HG03025 (cell line): ENCODE measurements around the gene GCN1.

Experiments
- ATAC-seq: cut with Tn5 transposase; IDR thresholded peaks from one replicate; pipeline ENCODE4 v1.9.1; 2021; ENCODE audit warnings: mild to moderate bottlenecking, moderate library complexity; ENCODE audit not compliant: unreplicated experiment, low FRiP score

GCN1 gene

DNA sequence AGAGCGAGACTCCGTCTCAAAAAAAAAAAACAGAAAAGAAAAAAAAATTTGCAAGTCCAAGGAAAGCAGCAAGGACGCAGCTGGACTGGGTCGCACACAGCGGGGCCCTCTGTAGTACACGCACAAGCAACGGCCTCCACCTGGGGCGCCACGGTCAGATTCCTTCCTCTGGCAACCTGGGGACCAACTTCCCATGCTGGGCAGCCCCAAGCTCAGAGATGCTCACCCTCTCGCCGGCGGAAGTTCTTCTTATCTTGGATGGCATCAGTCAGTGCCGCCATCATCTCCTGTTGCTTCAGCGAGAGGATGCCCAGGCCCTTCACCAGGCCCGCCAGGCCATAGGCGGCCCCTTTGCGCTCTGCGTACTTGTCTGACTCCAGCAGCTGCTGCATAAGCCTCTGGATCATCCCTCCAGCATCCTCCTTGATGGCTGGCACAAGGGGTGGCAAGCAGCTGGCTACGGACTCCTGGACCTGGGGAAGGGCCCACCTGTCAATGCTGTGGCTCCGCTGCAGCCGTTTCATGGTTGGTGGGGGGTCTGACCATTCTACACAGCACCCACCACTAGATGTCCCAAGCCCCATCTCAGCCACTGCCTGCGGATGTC lies 43.5 kb downstream of the GCN1 start:
- no peak for ATAC-seq

DNA sequence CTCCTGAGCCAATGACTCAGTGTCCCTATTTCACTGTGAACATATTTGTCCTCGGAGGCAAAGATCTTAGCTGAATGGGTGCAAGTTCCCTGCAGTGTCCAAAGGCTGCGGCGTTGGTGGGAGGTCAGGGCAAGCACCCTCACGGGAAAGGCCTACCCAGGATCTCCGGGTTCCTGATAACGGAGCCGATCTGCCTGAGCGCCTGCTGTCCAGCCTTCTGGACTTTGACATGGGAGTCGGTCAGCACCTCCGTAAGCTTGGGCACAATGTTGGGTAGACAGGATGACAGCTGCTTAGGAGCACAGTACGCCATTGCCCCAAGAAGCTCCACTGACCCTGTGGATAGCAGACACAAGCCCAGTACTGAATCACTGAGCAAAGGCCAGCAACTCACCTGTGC lies 46.5 kb downstream of the GCN1 start:
- ATAC-seq: no peak

DNA sequence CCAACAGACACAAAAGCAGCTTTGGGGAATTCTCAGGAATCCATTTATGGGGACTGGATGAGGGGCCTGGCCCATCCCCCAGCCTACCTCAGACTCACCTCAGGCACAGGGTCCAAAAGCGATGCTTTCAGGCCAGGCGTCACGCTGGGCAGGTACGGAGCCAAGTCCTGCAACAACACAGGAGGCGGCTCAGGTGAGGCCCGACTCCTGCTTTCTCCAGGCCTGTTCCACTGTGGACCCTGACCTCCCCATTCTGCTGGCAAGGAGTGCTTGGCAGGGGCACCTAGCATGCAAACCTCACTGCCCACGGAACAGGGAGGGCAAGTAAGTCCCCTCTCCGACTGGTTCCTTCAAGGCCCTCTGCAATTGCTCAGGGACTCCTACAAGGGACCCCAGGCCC lies 49.4 kb downstream of the GCN1 start:
- ATAC-seq: no peak

DNA sequence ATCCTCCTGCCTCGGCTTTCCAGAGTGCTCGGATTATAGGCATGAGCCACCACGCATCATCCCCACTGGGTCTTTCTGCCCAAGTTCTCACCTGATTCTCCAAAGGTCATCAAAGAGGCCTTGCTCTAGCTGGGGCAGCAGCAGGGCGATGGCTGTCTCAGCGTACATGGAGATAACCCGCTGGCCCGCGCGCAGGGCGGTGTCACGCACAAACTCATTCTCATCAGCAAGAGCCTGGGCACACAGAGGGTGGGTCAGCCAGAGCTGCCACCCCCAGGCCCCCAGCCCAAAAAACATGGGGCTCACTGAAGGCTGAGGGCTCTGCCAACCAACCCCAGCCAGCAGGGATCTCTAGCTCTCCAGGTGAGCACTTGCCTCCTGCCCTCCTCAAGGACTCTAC lies 50.3 kb downstream of the GCN1 start:
- no peak for ATAC-seq

DNA sequence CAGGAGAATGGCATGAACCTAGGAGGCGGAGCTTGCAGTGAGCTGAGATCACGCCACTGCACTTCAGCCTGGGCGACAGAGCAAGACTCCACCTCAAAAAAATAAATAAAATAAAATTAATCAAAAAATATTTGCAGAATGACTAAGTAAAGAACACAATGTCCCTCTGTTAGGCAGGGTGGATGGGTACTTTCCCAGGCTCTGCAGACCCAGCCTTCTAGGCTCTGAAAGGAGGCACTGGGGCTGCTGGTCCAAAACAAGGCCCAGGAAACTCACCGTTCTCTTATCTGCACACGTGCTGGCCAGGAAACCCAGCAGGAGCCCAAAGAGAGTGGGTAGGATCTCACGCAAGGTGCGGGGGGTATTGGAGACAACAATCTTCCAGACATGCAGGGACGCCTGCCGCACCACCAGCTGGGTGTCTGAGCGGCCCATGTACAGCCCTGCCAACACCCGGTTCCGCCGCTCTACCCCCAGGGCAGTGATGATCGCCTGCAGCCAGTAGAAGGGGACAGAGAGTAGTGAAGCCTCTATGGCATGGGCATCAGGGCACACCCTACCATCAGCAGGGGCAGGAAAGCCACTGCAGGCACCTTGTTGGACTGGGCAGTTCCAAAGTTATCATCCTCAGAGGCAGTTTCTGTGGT lies 52.2 kb downstream of the GCN1 start:
- no peak for ATAC-seq

DNA sequence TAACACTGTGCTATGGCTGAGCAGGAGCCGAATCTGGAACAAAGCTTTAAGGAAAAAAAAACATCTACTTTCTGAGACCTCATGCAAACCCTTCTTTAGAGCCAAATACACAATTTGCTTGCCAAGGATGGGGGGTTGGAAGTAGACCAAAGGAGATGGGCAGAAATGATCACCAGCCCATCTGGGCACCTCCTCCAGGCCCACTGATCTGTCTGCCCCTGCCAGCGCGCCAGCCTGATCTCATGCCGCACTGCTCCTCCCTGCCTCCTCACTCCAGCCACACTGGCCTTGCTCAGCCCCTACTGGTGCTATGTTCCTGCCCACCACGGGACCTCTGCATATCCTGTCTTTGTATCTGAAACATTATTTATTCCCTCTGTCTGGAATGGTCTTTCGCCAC lies 53.2 kb downstream of the GCN1 start:
- no peak for ATAC-seq

DNA sequence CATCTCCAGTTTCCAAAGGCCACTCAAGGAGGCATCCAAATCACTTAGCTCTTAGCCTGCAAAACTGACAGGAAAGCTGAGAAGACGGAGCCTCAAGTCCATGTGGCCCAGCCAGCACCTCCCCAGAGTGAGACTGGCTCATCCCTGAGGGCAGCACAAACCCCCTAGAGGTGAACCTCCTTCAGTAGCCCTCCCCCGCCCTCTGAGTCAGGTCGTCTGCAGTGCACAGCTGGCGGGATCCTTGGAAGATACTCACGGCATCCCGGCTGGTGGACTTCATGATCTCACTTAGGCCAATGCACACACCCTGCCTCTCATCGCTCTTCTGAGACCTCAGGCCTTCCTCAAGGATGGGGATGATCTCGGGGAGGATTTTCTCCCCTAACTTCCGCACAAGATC lies 53.9 kb downstream of the GCN1 start:
- ATAC-seq: no peak

DNA sequence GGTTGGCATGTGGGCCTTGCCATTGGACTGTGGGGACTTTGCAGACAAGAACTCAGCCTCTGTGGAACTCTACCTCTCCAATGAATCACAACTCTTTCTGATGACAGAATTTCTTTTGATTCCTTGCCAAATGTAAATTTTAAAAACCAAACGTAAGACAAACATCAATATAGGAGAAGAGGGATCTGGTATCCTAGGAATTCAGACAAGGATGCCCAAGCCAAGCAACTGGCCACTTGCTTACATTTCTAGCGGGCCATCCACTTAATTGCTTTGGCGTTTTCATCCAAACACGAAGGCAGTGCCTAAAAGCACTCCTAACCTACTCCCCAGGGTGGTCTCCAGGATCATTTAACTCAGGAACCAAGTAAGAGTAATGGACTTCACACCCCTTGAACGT lies 54.6 kb downstream of the GCN1 start:
- ATAC-seq: no peak

DNA sequence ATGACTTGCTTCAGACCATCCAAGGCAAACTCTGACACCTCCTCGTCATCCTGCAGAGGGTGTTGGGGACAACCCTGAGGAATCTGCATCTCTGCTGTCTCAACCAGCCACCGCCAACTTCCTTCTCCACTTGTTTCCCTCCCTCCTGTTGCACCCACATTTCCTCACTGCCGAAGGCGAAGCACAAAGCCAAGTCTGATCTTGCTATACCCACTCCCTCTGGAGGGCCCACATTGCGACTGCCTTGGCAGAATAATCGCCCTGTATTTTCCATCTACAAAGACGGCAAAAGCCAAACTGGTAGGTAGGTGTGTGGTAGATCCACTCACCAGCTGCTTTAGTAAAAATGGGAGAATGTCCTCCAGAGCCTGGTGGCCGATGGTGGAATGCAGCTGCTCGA lies 56.1 kb downstream of the GCN1 start:
- ATAC-seq: no peak

DNA sequence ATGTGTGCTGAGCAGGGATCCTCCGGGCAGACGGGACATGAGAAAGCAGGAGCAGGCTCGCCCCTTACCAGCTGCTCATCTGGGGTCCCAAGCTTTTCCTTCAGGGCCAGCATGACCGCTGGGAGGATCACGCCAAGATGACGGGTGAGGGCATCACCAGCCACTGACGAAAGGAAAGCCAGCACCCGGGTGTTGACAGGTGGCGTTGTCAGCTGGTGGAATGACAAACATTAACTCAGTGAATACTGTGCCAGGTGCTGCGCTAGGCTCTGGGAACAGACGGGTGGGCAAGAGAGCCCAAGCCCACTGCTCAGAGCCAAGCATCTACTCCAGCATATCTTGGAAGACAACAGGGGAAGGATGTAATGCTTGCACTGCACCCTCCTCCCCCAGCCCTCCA lies 56.7 kb downstream of the GCN1 start:
- no peak for ATAC-seq

DNA sequence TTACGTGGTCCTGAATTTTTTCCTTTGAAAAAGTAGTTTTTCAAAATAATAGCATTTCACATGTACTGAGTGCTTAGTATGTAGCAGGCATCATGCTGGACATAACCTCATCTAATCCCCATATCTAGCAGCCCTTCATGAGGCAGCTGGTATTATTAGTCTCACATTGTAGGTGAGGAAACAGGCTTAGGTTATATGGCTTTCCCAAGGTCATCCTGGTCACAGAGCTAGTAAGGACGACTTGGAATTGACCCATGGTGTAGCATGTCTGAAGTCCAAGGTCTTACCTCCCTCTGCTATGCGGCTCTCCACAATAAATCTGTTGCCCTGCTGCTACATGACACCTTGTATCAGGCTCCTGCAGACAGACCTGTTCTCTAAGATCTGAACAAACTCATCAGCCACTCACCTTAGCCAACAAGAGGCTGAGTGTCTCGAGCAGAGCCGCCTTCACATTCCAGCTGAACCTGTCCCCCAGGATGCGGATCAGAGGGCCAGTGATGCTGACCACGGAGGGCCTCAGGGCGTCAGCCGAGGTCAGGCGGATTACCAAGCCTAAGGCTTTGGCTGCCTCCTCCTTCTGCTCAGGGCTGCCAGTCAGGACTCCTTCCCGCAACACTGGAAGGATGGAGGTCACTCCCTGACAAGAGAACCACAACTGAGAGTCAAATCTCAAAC lies 58.3 kb downstream of the GCN1 start:
- no peak for ATAC-seq

DNA sequence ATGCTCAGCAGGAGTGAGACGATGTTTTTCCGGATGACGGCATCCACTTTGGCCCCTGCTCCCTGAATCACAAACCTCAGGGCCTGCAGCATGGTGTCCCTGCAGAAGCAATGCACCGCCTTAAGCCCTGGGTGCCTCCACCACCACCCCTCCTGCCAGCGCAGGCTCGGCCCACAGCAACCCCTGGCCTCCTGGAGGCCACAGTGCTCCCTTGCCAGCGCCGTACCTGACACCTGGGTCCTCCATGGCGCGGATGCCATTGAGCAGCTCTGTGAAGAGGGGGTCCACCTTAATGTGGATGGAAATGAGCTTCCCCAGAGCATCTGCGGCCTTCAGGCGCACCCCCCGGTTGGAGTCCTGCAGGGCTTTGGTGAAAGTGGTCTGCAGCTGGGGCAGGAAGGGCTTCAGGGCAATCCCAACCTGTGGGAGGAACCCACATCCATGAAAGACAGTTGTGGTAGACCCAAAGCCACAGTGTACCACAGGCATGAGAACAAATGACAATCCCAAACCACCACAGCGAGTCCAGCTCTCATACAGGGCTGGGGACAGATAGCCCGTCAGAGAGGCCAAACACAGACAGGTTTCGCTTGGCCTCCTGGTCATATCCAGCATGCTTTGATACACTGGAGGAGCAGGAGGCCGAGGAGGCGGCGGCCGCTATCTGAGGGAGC lies 60.1 kb downstream of the GCN1 start:
- ATAC-seq: no peak

DNA sequence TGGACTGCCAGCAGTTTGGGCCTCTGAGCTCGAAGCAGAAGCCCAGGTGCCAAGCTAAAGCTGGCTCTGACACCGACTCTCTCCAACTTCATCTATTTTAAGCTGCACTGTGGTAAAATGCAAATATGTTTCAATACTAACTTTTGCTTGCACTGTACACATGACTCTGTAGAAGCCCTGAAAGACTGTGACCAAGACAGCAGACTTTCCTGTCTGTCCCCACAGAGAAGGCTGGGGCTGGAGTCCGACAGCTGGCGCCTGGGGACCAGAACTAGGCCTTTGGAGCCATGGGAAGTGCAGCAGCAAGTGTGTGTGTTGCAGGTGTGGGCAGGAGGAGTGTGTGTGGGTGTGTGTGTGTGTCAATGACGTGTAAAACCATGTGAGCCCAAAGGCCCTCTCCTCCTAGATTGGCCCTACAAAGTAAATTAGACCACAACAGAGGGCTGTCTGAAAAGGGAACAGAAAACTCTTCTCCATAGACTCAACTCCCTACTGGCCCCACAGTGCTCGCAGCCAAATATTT lies 61.6 kb downstream of the GCN1 start:
- ATAC-seq: peak; percentile 85

DNA sequence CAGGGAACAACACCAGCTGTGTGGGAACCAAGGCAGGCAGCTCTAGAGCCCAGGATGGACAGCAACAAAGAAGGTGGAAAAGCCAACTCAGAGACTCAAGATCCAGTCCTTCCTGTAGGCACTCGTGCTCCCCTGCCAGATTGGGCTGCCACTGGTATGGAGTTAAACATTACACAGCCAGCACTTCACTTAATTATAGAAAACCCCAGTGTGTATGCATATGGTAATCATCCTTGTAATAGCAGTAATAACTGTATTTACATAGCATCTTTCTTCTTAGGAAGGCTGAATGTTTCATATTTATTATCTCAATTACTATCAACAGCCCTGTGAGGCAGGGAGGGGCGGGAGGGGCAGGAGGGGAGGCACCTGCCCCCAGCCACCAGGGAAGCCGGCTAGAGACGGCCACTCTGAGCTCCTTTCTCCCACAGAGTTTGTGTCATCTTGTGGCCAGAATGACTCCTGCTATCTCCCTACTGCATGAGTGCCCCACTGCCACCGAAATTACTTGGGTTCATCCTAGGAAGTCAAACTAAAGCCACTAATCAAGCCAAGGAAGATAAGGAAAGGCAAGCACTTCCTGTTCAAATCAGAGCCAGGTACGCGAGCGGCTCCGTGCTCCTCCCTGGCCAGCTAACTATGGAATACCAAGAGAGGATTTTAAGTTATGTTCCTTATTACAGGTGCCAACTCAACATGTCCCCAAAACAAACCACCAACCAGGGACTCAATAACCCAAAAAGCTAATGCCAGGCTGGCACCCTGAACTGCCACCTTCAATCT lies 62.3 kb downstream of the GCN1 start:
- no peak for ATAC-seq

DNA sequence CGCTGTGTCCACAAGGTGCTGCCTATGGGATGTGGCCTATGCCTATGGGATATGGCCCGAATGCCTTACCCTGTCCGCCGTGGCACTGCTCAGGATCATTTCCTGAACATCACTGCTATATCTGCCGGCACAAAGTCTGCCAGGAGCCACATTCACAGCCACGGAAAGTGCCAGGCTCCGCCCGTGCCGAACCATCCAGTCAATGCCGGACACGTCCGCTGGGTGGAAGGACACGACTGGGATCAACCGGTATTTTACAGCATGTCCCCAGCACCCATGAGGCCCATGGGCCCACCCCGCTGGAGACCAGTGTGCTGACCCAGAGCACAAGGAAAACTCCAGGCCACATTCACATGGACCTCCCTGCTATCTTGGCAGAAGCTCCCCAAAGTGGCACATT lies 63.4 kb downstream of the GCN1 start:
- ATAC-seq: no peak

DNA sequence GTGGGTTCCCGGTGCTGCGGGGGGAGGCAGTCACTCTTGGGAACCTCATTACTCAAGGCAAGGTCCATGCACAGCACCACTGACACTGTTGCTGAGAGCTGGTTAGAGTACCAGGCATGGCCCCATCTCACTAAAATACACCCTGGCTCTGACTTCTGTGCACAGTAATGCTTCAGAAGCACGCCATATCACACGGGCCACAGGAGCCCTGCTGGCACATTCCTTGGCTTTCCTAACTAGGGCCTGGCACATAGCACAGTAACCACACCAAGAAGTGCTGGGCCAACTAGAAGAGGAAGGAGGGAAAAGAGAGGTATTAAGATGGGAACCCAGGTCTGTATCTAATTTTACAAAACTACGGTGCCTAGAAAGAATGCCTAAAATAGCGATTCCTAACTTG lies 64.5 kb downstream of the GCN1 start:
- no peak for ATAC-seq

DNA sequence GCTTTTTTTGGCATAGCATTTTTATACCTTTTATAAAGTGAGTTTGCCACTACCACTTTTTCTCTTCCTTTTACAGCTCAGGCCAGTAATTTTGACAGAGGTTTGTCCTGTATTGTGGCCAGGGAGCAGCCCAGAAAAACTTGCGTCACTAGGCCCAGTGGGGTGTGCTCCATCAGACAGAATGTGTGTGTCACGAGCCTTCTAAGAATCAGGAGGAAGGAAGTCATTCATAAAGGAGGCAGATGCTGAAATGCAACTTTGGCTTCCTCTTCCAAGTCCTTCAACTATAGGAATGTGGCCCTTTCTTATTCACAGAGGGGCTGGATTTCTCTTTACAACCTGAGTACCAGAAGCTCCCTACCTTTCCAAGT lies 67.9 kb downstream of the GCN1 start:
- ATAC-seq: no peak

DNA sequence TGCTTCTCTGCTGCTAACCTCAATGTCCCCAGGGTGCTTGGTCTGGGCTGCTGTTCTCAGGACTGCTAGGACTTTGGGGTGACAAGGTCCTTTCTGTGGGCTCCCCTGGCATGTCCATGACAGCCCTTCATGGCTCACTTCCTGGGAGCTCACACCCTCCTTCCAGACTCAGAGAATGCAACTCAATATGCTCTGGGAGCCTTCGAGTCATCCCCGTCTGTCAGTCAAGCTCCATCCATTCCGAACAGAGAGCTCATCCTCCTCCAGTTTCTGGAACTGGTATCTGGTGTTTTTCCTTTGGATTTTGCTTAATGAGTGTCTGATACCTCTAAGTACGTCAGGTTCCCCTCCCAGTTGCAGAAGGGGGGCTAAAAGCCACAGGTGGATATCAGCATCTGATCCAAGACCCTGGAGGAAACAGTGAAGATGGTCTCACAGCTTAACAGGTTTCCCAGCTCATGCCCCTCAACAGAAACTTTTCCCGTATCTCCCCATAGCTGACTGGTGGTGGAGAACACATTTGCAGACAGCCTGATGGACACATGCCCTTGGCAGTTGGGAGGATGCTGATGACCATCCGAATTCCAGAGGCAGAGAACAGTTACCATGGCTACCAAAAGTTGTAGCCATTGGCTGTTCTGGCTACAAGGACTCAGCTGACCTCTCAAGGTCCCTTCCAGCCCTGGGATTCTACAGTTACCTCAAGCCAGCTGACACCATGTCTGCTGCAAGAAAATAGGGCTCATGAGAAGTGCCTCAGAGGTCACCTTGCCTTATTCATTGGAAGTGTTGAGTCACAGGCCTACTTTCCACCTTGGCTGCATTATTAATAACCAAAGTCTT lies 68.5 kb downstream of the GCN1 start:
- ATAC-seq: no peak

DNA sequence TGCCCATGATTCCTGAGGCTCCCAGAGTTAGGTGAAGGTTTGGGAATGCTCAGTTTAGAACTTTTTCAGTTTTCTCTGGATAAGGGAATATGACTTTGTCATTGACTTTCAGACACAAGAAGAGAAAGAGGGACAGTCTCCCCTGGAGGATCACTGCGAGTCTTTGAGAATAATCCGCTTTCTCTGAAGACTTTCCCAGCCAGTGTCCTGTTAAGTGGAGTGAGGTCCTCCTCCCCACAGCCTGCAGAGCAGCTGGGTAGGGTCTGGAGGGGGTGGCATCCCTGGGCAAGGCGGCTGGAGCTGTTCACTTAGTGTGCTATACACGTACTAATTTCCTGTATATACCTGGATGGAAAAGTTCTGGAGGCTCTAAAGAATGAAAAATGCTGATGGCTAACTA lies 69.5 kb downstream of the GCN1 start:
- ATAC-seq: no peak

DNA sequence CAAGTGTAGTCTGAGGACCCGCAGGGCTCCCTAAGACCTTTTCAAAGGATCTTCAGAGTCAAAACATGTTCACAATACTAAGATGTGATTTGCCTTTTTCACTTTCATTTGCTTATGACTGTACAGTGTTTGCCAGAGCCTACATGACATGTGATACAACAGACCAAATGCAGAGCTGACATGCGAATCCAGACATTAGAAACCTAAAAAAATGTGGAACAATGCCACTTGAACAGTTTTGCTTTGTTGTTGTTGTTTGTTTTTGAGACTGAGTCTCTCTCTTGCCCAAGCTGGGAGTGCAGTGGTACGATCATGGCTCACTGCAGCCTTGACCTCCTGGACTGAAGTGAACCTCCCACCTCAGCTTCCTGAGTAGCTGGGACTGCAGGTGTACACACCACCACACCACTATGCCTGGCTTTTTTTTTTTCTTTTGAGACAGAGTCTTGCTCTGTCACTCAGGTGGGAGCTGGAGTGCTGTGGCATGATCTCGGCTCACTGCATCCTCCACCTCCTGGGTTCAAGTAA lies 72.7 kb downstream of the GCN1 start:
- ATAC-seq: no peak
